ENCODE data around the gene KRT37. TPM values are rescaled to one million over a fixed set of nuclear protein-coding genes. Genes with fewer than 3 reads are reported as not detected.

The KRT37 gene
- total RNA-seq, 1 experiment from 2014 or later, result not detected

DNA sequence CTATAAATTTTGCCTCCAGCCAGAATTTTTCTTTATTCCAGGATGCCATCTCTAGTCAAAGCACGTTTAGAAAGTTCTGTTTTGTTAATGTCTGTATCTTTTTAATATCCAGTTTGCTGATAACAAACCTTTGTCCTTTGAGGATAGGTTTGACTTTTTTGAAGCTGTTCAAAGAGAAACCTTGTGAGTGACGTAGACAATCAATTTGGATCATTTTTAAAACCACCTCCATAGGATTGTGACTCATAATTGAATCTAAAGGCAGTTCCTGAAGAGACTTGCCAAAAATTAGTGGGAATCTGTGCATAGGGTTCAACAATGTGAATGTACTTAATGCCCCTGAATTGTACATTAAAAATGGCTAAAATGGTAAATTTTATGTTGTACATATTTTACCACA lies 32.9 kb downstream of the KRT37 start:
- TF ChIP-seq TCF7L2 (IDR thresholded peaks at IDR 0.05; ENCODE audit: low read depth, low read length), result no peak
- TF ChIP-seq SIN3A (IDR thresholded peaks at IDR 0.05; ENCODE audit: borderline replicate concordance, insufficient read depth, low read depth, low read length), result no peak
- TF ChIP-seq POLR2AphosphoS5 (IDR thresholded peaks at IDR 0.05; ENCODE audit: low read depth, low read length), result no peak
- TF ChIP-seq, protein P1, sequence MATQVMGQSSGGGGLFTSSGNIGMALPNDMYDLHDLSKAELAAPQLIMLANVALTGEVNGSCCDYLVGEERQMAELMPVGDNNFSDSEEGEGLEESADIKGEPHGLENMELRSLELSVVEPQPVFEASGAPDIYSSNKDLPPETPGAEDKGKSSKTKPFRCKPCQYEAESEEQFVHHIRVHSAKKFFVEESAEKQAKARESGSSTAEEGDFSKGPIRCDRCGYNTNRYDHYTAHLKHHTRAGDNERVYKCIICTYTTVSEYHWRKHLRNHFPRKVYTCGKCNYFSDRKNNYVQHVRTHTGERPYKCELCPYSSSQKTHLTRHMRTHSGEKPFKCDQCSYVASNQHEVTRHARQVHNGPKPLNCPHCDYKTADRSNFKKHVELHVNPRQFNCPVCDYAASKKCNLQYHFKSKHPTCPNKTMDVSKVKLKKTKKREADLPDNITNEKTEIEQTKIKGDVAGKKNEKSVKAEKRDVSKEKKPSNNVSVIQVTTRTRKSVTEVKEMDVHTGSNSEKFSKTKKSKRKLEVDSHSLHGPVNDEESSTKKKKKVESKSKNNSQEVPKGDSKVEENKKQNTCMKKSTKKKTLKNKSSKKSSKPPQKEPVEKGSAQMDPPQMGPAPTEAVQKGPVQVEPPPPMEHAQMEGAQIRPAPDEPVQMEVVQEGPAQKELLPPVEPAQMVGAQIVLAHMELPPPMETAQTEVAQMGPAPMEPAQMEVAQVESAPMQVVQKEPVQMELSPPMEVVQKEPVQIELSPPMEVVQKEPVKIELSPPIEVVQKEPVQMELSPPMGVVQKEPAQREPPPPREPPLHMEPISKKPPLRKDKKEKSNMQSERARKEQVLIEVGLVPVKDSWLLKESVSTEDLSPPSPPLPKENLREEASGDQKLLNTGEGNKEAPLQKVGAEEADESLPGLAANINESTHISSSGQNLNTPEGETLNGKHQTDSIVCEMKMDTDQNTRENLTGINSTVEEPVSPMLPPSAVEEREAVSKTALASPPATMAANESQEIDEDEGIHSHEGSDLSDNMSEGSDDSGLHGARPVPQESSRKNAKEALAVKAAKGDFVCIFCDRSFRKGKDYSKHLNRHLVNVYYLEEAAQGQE (IDR thresholded peaks at IDR 0.05; ENCODE audit: insufficient read depth in 1 of 2, low read depth in 2 of 2, low read length in 1 of 2), result no peak
- TF ChIP-seq, protein P2, sequence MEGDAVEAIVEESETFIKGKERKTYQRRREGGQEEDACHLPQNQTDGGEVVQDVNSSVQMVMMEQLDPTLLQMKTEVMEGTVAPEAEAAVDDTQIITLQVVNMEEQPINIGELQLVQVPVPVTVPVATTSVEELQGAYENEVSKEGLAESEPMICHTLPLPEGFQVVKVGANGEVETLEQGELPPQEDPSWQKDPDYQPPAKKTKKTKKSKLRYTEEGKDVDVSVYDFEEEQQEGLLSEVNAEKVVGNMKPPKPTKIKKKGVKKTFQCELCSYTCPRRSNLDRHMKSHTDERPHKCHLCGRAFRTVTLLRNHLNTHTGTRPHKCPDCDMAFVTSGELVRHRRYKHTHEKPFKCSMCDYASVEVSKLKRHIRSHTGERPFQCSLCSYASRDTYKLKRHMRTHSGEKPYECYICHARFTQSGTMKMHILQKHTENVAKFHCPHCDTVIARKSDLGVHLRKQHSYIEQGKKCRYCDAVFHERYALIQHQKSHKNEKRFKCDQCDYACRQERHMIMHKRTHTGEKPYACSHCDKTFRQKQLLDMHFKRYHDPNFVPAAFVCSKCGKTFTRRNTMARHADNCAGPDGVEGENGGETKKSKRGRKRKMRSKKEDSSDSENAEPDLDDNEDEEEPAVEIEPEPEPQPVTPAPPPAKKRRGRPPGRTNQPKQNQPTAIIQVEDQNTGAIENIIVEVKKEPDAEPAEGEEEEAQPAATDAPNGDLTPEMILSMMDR (IDR thresholded peaks at IDR 0.05), result no peak
- ChIA-PET POLR2A (interaction anchor here (0.5 kb wide), 1 partner anchor 573 kb away, joined by 3 read pairs; no protein-coding TSS in a partner anchor), CTCF (no interaction called here)
- no peak overlapping the region for H3K27ac ChIP-seq (ENCODE audit: low read length)
- H3K36me3 ChIP-seq (ENCODE audit: control insufficient read depth, insufficient read depth, low read length), result no peaks in the 10 kb centered on the region
- no peaks in the 10 kb centered on the region; the same call in 1 of the 2 replicates for H3K9me3 ChIP-seq (ENCODE audit: control insufficient read depth, insufficient read depth, low read depth, low read length)
- intact Hi-C loops (cut with micrococcal nuclease; ENCODE audit: unreplicated experiment), result no loop called here
- in situ Hi-C loops (cut with HindIII; ENCODE audit: low pct_unique_long_range_greater_than_20kb, low sequenced_read_pairs), result no loop called here
- no peaks in the 10 kb centered on the region for H3K4me1 ChIP-seq (ENCODE audit: control insufficient read depth, insufficient read depth, low read length)
- DNase-seq (ENCODE audit: low read depth, low spot score) (no peak), ATAC-seq (no peak)
- no peaks in the 10 kb centered on the region for H3K27me3 ChIP-seq (ENCODE audit: control insufficient read depth, insufficient read depth, low read length)
- no peak overlapping the region for H3K4me3 ChIP-seq (ENCODE audit: low read depth in 2 of 2, low read length in 2 of 2)
- BruUV-seq (replicated peaks), result no TSS peak

DNA sequence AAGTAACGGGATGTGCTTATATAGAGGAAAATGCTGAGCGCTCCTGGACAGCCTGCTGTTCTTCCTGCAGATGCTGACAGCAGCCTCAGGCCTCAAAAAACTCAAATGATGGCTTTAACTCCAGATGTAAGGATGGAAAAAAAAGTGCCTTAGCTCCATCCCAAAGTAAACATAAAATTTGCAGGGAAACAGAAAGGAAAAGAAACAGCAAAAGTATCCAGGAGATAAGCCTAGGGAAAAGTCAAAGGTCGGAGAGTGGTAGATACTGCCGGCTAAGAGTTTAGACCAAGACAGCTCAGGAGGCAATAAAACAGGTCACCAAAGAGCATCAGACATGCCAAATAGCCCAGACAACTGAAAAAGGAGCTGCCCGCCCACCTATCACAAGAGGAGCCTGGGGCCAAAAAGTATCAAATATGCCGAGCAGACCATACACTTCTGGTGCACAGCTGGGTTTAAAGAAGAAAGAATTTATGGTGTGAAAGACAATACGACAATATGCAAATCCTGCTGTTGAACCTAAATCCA lies 33.9 kb downstream of the KRT37 start:
- in situ Hi-C loops (cut with HindIII; ENCODE audit: low pct_unique_long_range_greater_than_20kb, low sequenced_read_pairs) (no loop called here), intact Hi-C loops (cut with micrococcal nuclease; ENCODE audit: unreplicated experiment) (no loop called here)
- ATAC-seq, result no peak
- CTCF ChIA-PET, result no interaction called here
- Histone ChIP-seq H3K9me3 (ENCODE audit: control insufficient read depth, insufficient read depth, low read depth, low read length) (no peaks in the 10 kb centered on the region; the same call in 1 of the 2 replicates), H3K27me3 (ENCODE audit: control insufficient read depth, insufficient read depth, low read length) (no peaks in the 10 kb centered on the region), H3K4me3 (ENCODE audit: low read depth in 2 of 2, low read length in 2 of 2) (no peak overlapping the region), H3K36me3 (ENCODE audit: control insufficient read depth, insufficient read depth, low read length) (no peaks in the 10 kb centered on the region), H3K27ac (ENCODE audit: low read length) (no peak overlapping the region), H3K4me1 (ENCODE audit: control insufficient read depth, insufficient read depth, low read length) (no peaks in the 10 kb centered on the region)
- TF ChIP-seq, protein P2 (IDR thresholded peaks at IDR 0.05), result no peak
- TF ChIP-seq POLR2AphosphoS5 (IDR thresholded peaks at IDR 0.05; ENCODE audit: low read depth, low read length) (no peak), TCF7L2 (IDR thresholded peaks at IDR 0.05; ENCODE audit: low read depth, low read length) (no peak), SIN3A (IDR thresholded peaks at IDR 0.05; ENCODE audit: borderline replicate concordance, insufficient read depth, low read depth, low read length) (no peak)
- TF ChIP-seq, protein P1 (IDR thresholded peaks at IDR 0.05; ENCODE audit: insufficient read depth in 1 of 2, low read depth in 2 of 2, low read length in 1 of 2), result no peak
- DNase-seq (ENCODE audit: low read depth, low spot score), result no peak
- POLR2A ChIA-PET, result no interaction called here
- BruUV-seq (replicated peaks), result no TSS peak
